H9 (cell line): Measurements from ENCODE around the gene SMTNL2. TPM values are rescaled to one million over a fixed set of nuclear protein-coding genes. Genes with fewer than 3 reads are reported as not detected.

Experiments
- DNase-seq: peaks from one replicate; pipeline ENCODE4 v3.0.0-alpha.2; 2017
- H2AFZ ChIP-seq: one replicate; pipeline ENCODE4 v1.6.1; 2013; ENCODE audit warnings: mild to moderate bottlenecking, low read length, control low read depth, moderate library complexity
- H2AK5ac ChIP-seq: 2 replicates; pipeline ENCODE4 v1.6.1; 2013; ENCODE audit warnings: low read length, control low read depth, mixed read lengths; ENCODE audit not compliant: insufficient read length
- H2BK120ac ChIP-seq: one replicate; pipeline ENCODE4 v1.6.1; 2013; ENCODE audit warnings: low read depth, mild to moderate bottlenecking, low read length, control low read depth, inconsistent platforms; ENCODE audit not compliant: poor library complexity, severe bottlenecking
- H2BK12ac ChIP-seq: 2 replicates; pipeline ENCODE4 v1.6.1; 2013; ENCODE audit warnings: low read length, control low read depth, mixed read lengths, low read depth; ENCODE audit not compliant: insufficient read length
- H2BK15ac ChIP-seq: 2 replicates; pipeline ENCODE4 v1.6.1; 2013; ENCODE audit warnings: low read depth, low read length, control low read depth
- H2BK20ac ChIP-seq: one replicate; pipeline ENCODE4 v1.6.1; 2013; ENCODE audit warnings: low read depth, mild to moderate bottlenecking, low read length, control low read depth, inconsistent platforms; ENCODE audit not compliant: poor library complexity, severe bottlenecking
- H2BK5ac ChIP-seq: 2 replicates; pipeline ENCODE4 v1.6.1; 2013; ENCODE audit warnings: low read length, control low read depth, mixed read lengths; ENCODE audit not compliant: insufficient read length
- H3K14ac ChIP-seq: 2 replicates; pipeline ENCODE4 v1.6.1; 2013; ENCODE audit warnings: low read length, control low read depth; ENCODE audit not compliant: insufficient read depth
- H3K18ac ChIP-seq: 2 replicates; pipeline ENCODE4 v1.6.1; 2013; ENCODE audit warnings: low read depth, mild to moderate bottlenecking, mixed read lengths, low read length, control low read depth; ENCODE audit not compliant: insufficient read length
- H3K23ac ChIP-seq: 2 replicates; pipeline ENCODE4 v1.6.1; 2013; ENCODE audit warnings: low read length, control low read depth, mixed read lengths, low read depth; ENCODE audit not compliant: insufficient read length
- H3K23me2 ChIP-seq: 2 replicates; pipeline ENCODE4 v1.6.1; 2013; ENCODE audit warnings: low read depth, mild to moderate bottlenecking, mixed read lengths, low read length, control low read depth; ENCODE audit not compliant: insufficient read length, poor library complexity, severe bottlenecking
- H3K27ac ChIP-seq: 2 replicates; pipeline ENCODE4 v1.5.1; 2013; ENCODE audit warnings: low read length, control low read depth, mixed read lengths, low read depth; ENCODE audit not compliant: insufficient read length
- H3K27me3 ChIP-seq: 2 replicates; pipeline ENCODE4 v1.6.1; 2013; ENCODE audit warnings: low read length, control low read depth, inconsistent platforms; ENCODE audit not compliant: insufficient read depth
- H3K4ac ChIP-seq: 2 replicates; pipeline ENCODE4 v1.6.1; 2013; ENCODE audit warnings: low read depth, mild to moderate bottlenecking, control low read depth, inconsistent platforms, low read length, moderate library complexity
- H3K4me1 ChIP-seq: 2 replicates; pipeline ENCODE4 v1.6.1; 2013; ENCODE audit warnings: low read length, control low read depth, inconsistent platforms; ENCODE audit not compliant: insufficient read depth
- H3K4me2 ChIP-seq: 2 replicates; pipeline ENCODE4 v1.6.1; 2013; ENCODE audit warnings: low read length, control low read depth, mixed read lengths; ENCODE audit not compliant: insufficient read length, insufficient read depth
- H3K56ac ChIP-seq: 2 replicates; pipeline ENCODE4 v1.6.1; 2013; ENCODE audit warnings: low read depth, mild to moderate bottlenecking, mixed read lengths, low read length, control low read depth; ENCODE audit not compliant: insufficient read length
- H3K79me1 ChIP-seq: 2 replicates; pipeline ENCODE4 v1.6.1; 2013; ENCODE audit warnings: low read depth, mild to moderate bottlenecking, moderate library complexity, low read length, control low read depth, inconsistent platforms; ENCODE audit not compliant: insufficient read depth, poor library complexity, severe bottlenecking
- H3K79me2 ChIP-seq: 2 replicates; pipeline ENCODE4 v1.6.1; 2013; ENCODE audit warnings: low read length, control low read depth, inconsistent platforms; ENCODE audit not compliant: insufficient read depth
- H3K9ac ChIP-seq: 2 replicates; pipeline ENCODE4 v1.6.1; 2013; ENCODE audit warnings: low read length, control low read depth, mixed read lengths; ENCODE audit not compliant: insufficient read length; ENCODE audit errors: extremely low read depth
- H3K9me3 ChIP-seq: one replicate; pipeline ENCODE4 v1.6.1; 2013; ENCODE audit warnings: low read depth, low read length, inconsistent platforms; ENCODE audit not compliant: control insufficient read depth
- H3T11ph ChIP-seq: one replicate; pipeline ENCODE4 v1.6.1; 2013; ENCODE audit warnings: mild to moderate bottlenecking, low read length, control low read depth, inconsistent platforms
- H4K20me1 ChIP-seq: one replicate; pipeline ENCODE4 v1.6.1; 2013; ENCODE audit not compliant: control insufficient read depth, insufficient read length, insufficient read depth
- H4K5ac ChIP-seq: 2 replicates; pipeline ENCODE4 v1.6.1; 2013; ENCODE audit warnings: low read depth, mild to moderate bottlenecking, mixed read lengths, low read length, control low read depth; ENCODE audit not compliant: insufficient read length
- H4K8ac ChIP-seq: replicated peaks from 2 replicates; pipeline ENCODE4 v1.6.1; 2013; ENCODE audit warnings: low read length, control low read depth, mixed read lengths, low read depth; ENCODE audit not compliant: insufficient read length
- H4K91ac ChIP-seq: 2 replicates; pipeline ENCODE4 v1.6.1; 2013; ENCODE audit warnings: low read depth, mild to moderate bottlenecking, moderate library complexity, mixed read lengths, low read length, control low read depth; ENCODE audit not compliant: insufficient read length
- H3K27ac Mint-ChIP-seq, 3 experiments: 2 replicates in 2 of 3; 3 replicates in 1 of 3; pipeline ENCODE4 v1.8.0; 2020 to 2021; ENCODE audit warnings: mixed read lengths in 3 of 3, mild to moderate bottlenecking in 1 of 3, moderate library complexity in 1 of 3
- H3K27me3 Mint-ChIP-seq: 2 replicates; pipeline ENCODE4 v1.8.0; 2021; ENCODE audit warnings: low read depth, mild to moderate bottlenecking, moderate library complexity, mixed read lengths
- H3K36me3 Mint-ChIP-seq, 3 experiments: 2 replicates in 2 of 3; 3 replicates in 1 of 3; pipeline ENCODE4 v1.8.0; 2020 to 2021; ENCODE audit warnings: low read depth in 3 of 3, mixed read lengths in 3 of 3; ENCODE audit not compliant: insufficient read depth in 1 of 3
- H3K4me1 Mint-ChIP-seq, 2 experiments: 2 replicates each; pipeline ENCODE4 v1.8.0; 2020; ENCODE audit warnings: mixed read lengths in 2 of 2
- H3K4me3 Mint-ChIP-seq, 2 experiments: 2 replicates in 1 of 2; 3 replicates in 1 of 2; pipeline ENCODE4 v1.8.0; 2020 to 2021; ENCODE audit warnings: mild to moderate bottlenecking in 2 of 2, mixed read lengths in 2 of 2, moderate library complexity in 1 of 2
- H3K9me3 Mint-ChIP-seq, 2 experiments: 2 replicates in 1 of 2; 3 replicates in 1 of 2; pipeline ENCODE4 v1.8.0; 2020; ENCODE audit warnings: mild to moderate bottlenecking in 2 of 2, mixed read lengths in 2 of 2, moderate library complexity in 1 of 2
- WGBS: extraction: QIAGEN DNeasy Blood & Tissue Kit; methylation state at CpG from one replicate; pipeline ENCODE4 v1.1.7; 2013; ENCODE audit warnings: missing lambda C conversion rate, low lambda C conversion rate, mixed read lengths; ENCODE audit not compliant: insufficient read length; ENCODE audit errors: extremely low coverage; 5-methylcytosine and 5-hydroxymethylcytosine counted together
- total RNA-seq: library from RNA; stranded (reverse); gene quantifications from 2 replicates; pipeline ENCODE4 v1.2.1, GENCODE V29; 2021
- TF ChIP-seq, protein P1 (sequence below): fragments of 200-600 bp; sonication (generic); conservative IDR thresholded peaks from 3 replicates; pipeline ENCODE4 v1.8.0; 2021; ENCODE audit warnings: antibody characterized with exemption, mild to moderate bottlenecking

SMTNL2 gene
- total RNA-seq, 1 experiment from 2014 or later, result 0.77 TPM

GRCh38 chr17:4607261-4607741 is 23.0 kb downstream of the SMTNL2 start:
- H3K79me2 ChIP-seq, result no peaks in the 10 kb centered on the region
- no peak overlapping the region for H4K5ac ChIP-seq
- no peak overlapping the region for H2AFZ ChIP-seq
- Mint-ChIP-seq H3K4me3 (no peak overlapping the region), H3K27ac (peak overlapping the region in 1 of 3 experiments; percentile 64; a peak in 2 of 7 replicates), H3K9me3 (no peaks in the 10 kb centered on the region), H3K27me3 (peaks cover 3% of the 10 kb centered on the region; the same call in 1 of the 2 replicates), H3K4me1 (peaks cover 16 to 30% of the 10 kb centered on the region in 2 experiments), H3K36me3 (no peaks in the 10 kb centered on the region)
- no peak overlapping the region for H3K4me2 ChIP-seq
- peak; percentile 33 for DNase-seq
- no peak overlapping the region for H3T11ph ChIP-seq
- no peak overlapping the region for H3K27ac ChIP-seq
- H2BK15ac ChIP-seq, result no peak overlapping the region
- no peak overlapping the region for H2AK5ac ChIP-seq
- H2BK20ac ChIP-seq, result no peak overlapping the region
- H2BK12ac ChIP-seq, result no peak overlapping the region
- H3K27me3 ChIP-seq, result no peaks in the 10 kb centered on the region
- no peak overlapping the region for H3K4ac ChIP-seq
- no peaks in the 10 kb centered on the region for H3K23me2 ChIP-seq
- H2BK5ac ChIP-seq, result no peak overlapping the region
- no peak overlapping the region for H3K23ac ChIP-seq
- no peaks in the 10 kb centered on the region for H3K79me1 ChIP-seq
- H3K56ac ChIP-seq, result no peak overlapping the region
- no peak overlapping the region for H3K9ac ChIP-seq
- no peak overlapping the region for H3K14ac ChIP-seq
- no peaks in the 10 kb centered on the region for H4K20me1 ChIP-seq
- TF ChIP-seq, protein P1, sequence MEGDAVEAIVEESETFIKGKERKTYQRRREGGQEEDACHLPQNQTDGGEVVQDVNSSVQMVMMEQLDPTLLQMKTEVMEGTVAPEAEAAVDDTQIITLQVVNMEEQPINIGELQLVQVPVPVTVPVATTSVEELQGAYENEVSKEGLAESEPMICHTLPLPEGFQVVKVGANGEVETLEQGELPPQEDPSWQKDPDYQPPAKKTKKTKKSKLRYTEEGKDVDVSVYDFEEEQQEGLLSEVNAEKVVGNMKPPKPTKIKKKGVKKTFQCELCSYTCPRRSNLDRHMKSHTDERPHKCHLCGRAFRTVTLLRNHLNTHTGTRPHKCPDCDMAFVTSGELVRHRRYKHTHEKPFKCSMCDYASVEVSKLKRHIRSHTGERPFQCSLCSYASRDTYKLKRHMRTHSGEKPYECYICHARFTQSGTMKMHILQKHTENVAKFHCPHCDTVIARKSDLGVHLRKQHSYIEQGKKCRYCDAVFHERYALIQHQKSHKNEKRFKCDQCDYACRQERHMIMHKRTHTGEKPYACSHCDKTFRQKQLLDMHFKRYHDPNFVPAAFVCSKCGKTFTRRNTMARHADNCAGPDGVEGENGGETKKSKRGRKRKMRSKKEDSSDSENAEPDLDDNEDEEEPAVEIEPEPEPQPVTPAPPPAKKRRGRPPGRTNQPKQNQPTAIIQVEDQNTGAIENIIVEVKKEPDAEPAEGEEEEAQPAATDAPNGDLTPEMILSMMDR, result no peak
- no peak overlapping the region for H4K91ac ChIP-seq
- no peak overlapping the region for H4K8ac ChIP-seq
- no peaks in the 10 kb centered on the region for H3K9me3 ChIP-seq
- H3K18ac ChIP-seq, result no peak overlapping the region
- no peaks in the 10 kb centered on the region for H3K4me1 ChIP-seq
- no peak overlapping the region for H2BK120ac ChIP-seq
- WGBS, result no CpG with 5 or more reads among the region's 25 CpGs
